ENCODE measurements around the gene ASPHD2.

DNA sequence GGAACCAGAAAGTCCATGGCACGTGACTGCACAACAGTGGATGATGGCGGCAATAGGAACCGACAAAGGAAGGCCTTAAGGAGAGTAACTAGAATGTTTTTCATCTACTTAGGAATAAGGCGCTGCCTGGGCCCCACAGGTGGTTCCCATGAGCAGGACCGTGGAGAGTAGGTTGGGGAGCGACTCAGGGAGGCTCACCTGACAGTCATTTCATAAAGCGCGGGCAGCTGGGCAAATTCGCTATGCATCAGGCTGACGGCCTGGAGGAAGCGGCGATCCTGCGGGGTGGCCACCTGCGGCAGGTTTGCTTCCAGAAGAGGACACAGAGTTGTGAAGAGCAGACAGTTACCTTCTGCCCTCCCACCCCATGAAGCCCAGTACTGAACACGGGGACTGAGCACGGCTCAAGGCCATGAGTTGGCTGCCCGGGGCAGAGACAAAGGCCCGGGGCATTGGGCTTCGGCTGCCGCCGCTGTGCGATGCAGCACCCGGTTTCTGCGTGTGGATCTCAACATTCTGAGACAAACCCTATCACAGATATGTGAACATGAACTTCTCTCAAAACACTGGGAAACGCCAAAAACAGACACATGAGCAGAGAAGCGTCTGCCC lies 28.7 kb downstream of the ASPHD2 start:
- TF ChIP-seq EZH2 (IDR thresholded peaks at IDR 0.05; ENCODE audit: borderline replicate concordance, low read depth, low read length, poor library complexity, severe bottlenecking), result no peak
- TF ChIP-seq, protein P1, sequence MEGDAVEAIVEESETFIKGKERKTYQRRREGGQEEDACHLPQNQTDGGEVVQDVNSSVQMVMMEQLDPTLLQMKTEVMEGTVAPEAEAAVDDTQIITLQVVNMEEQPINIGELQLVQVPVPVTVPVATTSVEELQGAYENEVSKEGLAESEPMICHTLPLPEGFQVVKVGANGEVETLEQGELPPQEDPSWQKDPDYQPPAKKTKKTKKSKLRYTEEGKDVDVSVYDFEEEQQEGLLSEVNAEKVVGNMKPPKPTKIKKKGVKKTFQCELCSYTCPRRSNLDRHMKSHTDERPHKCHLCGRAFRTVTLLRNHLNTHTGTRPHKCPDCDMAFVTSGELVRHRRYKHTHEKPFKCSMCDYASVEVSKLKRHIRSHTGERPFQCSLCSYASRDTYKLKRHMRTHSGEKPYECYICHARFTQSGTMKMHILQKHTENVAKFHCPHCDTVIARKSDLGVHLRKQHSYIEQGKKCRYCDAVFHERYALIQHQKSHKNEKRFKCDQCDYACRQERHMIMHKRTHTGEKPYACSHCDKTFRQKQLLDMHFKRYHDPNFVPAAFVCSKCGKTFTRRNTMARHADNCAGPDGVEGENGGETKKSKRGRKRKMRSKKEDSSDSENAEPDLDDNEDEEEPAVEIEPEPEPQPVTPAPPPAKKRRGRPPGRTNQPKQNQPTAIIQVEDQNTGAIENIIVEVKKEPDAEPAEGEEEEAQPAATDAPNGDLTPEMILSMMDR (conservative IDR thresholded peaks at IDR 0.05; ENCODE audit: low read depth, low read length), result no peak
